ENCODE results near the gene C2orf76.

Gene C2orf76

GRCh38 chr2:119260646-119261492 is 105.8 kb downstream of the C2orf76 start:
- peaks cover 32% of the 10 kb centered on the region for H3K36me3 ChIP-seq (ENCODE audit: insufficient read depth, insufficient read length, low read length)
- no peak overlapping the region for H3K9ac ChIP-seq (ENCODE audit: insufficient read length, low read depth)
- H3K4me3 ChIP-seq (ENCODE audit: insufficient read length, low read depth): no peak overlapping the region
- no peaks in the 10 kb centered on the region for H3K27me3 ChIP-seq (ENCODE audit: insufficient read depth, insufficient read length)
- peaks cover 21% of the 10 kb centered on the region for H3K4me1 ChIP-seq (ENCODE audit: insufficient read depth, insufficient read length)
- H3K9me3 ChIP-seq (ENCODE audit: insufficient read depth, low read length): no peaks in the 10 kb centered on the region
- TF ChIP-seq YY1 (IDR thresholded peaks at IDR 0.05; ENCODE audit: insufficient read depth, insufficient read length) (no peak), SUZ12 (IDR thresholded peaks at IDR 0.05; ENCODE audit: extremely low read depth, insufficient read depth, insufficient read length) (no peak), ZNF274 (IDR thresholded peaks at IDR 0.05; ENCODE audit: low read depth, low read length) (no peak)
- DNase-seq (ENCODE audit: low read depth, low spot score): no peak

GRCh38 chr2:119259296-119259860 is 107.3 kb downstream of the C2orf76 start:
- peaks cover 26% of the 10 kb centered on the region for H3K4me1 ChIP-seq (ENCODE audit: insufficient read depth, insufficient read length)
- peaks cover 27% of the 10 kb centered on the region for H3K36me3 ChIP-seq (ENCODE audit: insufficient read depth, insufficient read length, low read length)
- H3K27me3 ChIP-seq (ENCODE audit: insufficient read depth, insufficient read length): no peaks in the 10 kb centered on the region
- no peak overlapping the region for H3K9ac ChIP-seq (ENCODE audit: insufficient read length, low read depth)
- H3K4me3 ChIP-seq (ENCODE audit: insufficient read length, low read depth): no peak overlapping the region
- no peak for DNase-seq (ENCODE audit: low read depth, low spot score)
- TF ChIP-seq ZNF274 (IDR thresholded peaks at IDR 0.05; ENCODE audit: low read depth, low read length): no peak
- TF ChIP-seq SUZ12 (IDR thresholded peaks at IDR 0.05; ENCODE audit: extremely low read depth, insufficient read depth, insufficient read length): no peak
- no peak for TF ChIP-seq YY1 (IDR thresholded peaks at IDR 0.05; ENCODE audit: insufficient read depth, insufficient read length)
- H3K9me3 ChIP-seq (ENCODE audit: insufficient read depth, low read length): no peaks in the 10 kb centered on the region

GRCh38 chr2:119257198-119257597 is 109.4 kb downstream of the C2orf76 start:
- Histone ChIP-seq H3K9me3 (ENCODE audit: insufficient read depth, low read length) (no peaks in the 10 kb centered on the region), H3K9ac (ENCODE audit: insufficient read length, low read depth) (no peak overlapping the region), H3K36me3 (ENCODE audit: insufficient read depth, insufficient read length, low read length) (peaks cover 26% of the 10 kb centered on the region), H3K27me3 (ENCODE audit: insufficient read depth, insufficient read length) (no peaks in the 10 kb centered on the region), H3K4me3 (ENCODE audit: insufficient read length, low read depth) (no peak overlapping the region), H3K4me1 (ENCODE audit: insufficient read depth, insufficient read length) (peaks cover 40% of the 10 kb centered on the region)
- DNase-seq (ENCODE audit: low read depth, low spot score): no peak
- no peak for TF ChIP-seq ZNF274 (IDR thresholded peaks at IDR 0.05; ENCODE audit: low read depth, low read length)
- no peak for TF ChIP-seq YY1 (IDR thresholded peaks at IDR 0.05; ENCODE audit: insufficient read depth, insufficient read length)
- TF ChIP-seq SUZ12 (IDR thresholded peaks at IDR 0.05; ENCODE audit: extremely low read depth, insufficient read depth, insufficient read length): no peak

DNA sequence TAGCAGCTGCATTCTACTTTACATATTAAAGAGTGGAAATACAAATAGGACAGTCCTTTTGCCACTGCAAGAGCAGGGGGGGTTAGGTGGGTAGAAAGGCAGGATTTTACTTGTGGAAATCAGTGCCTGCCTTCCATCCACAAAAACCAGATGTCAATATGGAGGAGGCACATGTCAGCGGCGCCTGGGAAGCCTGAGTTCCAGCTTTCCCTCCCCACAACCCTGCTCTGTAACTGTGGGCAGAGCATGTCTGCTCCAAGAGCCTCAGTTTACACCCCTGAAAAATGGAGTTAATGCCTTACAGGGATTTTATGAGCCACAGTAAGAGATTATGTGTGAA is 110.1 kb downstream of the C2orf76 start:
- Histone ChIP-seq H3K4me1 (ENCODE audit: insufficient read depth, insufficient read length) (peaks cover 44% of the 10 kb centered on the region), H3K4me3 (ENCODE audit: insufficient read length, low read depth) (no peak overlapping the region)
- TF ChIP-seq YY1 (IDR thresholded peaks at IDR 0.05; ENCODE audit: insufficient read depth, insufficient read length): no peak
- no peak for TF ChIP-seq ZNF274 (IDR thresholded peaks at IDR 0.05; ENCODE audit: low read depth, low read length)
- TF ChIP-seq SUZ12 (IDR thresholded peaks at IDR 0.05; ENCODE audit: extremely low read depth, insufficient read depth, insufficient read length): no peak

DNA sequence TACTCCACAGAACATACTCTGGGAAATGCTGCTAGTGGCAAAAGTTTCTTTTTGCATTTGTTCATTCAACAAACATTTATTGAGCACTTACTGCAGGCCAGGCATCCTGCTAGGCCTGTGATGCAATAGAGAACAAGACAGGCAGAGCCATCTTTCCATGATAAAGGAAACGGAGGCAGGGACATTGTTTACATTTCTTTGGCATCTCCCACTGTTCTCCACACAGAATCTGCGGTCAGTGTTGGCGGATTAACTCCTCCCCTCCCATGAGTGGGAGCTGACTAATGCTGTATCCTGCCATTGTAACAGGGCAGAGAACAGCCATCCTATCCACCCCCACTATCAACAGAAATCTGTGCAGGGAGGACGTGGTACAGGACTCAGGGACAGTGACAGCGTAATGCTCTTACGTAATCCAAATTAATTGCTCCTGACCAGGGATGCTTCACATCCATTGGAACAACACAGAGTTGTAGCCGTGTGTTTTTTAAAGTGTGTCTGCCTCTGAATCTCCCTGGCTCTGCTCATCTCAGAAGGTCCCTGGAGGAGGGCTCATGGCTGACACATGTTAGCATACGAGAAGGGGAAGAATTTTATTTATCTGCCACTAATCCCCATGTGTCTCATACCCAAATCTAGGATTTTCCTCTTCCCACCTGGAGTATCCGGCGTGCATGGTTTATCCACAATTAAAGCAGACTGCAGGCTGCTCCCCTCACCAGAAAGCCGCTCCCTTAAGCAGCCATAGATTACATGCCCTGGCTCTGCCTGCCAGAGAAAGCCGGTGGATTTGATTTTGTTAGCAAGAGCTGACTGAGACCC is 110.7 kb downstream of the C2orf76 start:
- H3K9ac ChIP-seq (ENCODE audit: insufficient read length, low read depth): peak overlapping the region; percentile 39
- DNase-seq (ENCODE audit: low read depth, low spot score): peak; percentile 77
- H3K36me3 ChIP-seq (ENCODE audit: insufficient read depth, insufficient read length, low read length): peaks cover 28% of the 10 kb centered on the region
- no peaks in the 10 kb centered on the region for H3K27me3 ChIP-seq (ENCODE audit: insufficient read depth, insufficient read length)
- H3K9me3 ChIP-seq (ENCODE audit: insufficient read depth, low read length): no peaks in the 10 kb centered on the region
- H3K4me1 ChIP-seq (ENCODE audit: insufficient read depth, insufficient read length): peaks cover 41% of the 10 kb centered on the region
- TF ChIP-seq YY1 (IDR thresholded peaks at IDR 0.05; ENCODE audit: insufficient read depth, insufficient read length) (peak; percentile 10), SUZ12 (IDR thresholded peaks at IDR 0.05; ENCODE audit: extremely low read depth, insufficient read depth, insufficient read length) (no peak)
- H3K4me3 ChIP-seq (ENCODE audit: insufficient read length, low read depth): no peak overlapping the region

More for the DNA sequence above, 110.1 kb downstream of the C2orf76 start:
- Histone ChIP-seq H3K36me3 (ENCODE audit: insufficient read depth, insufficient read length, low read length) (peaks cover 27% of the 10 kb centered on the region), H3K27me3 (ENCODE audit: insufficient read depth, insufficient read length) (no peaks in the 10 kb centered on the region), H3K9ac (ENCODE audit: insufficient read length, low read depth) (peak overlapping the region; percentile 39), H3K9me3 (ENCODE audit: insufficient read depth, low read length) (no peaks in the 10 kb centered on the region)
- no peak for DNase-seq (ENCODE audit: low read depth, low spot score)

DNA sequence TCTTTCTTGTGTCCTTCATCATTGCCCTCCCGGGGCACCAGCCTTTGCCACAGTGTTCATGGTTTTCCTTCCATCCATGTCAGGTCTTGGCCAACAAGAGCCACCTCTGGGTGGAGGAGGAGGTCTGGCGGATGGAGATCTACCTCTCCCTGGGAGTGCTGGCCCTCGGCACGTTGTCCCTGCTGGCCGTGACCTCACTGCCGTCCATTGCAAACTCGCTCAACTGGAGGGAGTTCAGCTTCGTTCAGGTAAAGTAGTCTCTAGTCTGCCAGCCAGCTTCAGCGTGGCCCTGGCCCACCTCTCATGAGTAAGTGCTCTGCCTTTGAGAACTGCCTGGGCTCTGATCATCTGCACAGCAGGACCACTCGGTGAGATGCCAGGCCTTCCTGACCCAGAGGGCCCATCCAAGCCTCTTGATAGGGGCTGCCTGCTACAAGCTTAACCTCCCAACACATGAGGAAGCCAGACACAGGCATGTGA is 112.0 kb downstream of the C2orf76 start:
- Histone ChIP-seq H3K4me1 (ENCODE audit: insufficient read depth, insufficient read length) (peaks cover 43% of the 10 kb centered on the region), H3K9me3 (ENCODE audit: insufficient read depth, low read length) (no peaks in the 10 kb centered on the region), H3K36me3 (ENCODE audit: insufficient read depth, insufficient read length, low read length) (peaks cover 39% of the 10 kb centered on the region), H3K27me3 (ENCODE audit: insufficient read depth, insufficient read length) (no peaks in the 10 kb centered on the region), H3K4me3 (ENCODE audit: insufficient read length, low read depth) (no peak overlapping the region), H3K9ac (ENCODE audit: insufficient read length, low read depth) (peak overlapping the region; percentile 12)
- TF ChIP-seq SUZ12 (IDR thresholded peaks at IDR 0.05; ENCODE audit: extremely low read depth, insufficient read depth, insufficient read length) (no peak), ZNF274 (IDR thresholded peaks at IDR 0.05; ENCODE audit: low read depth, low read length) (no peak)
- no peak for DNase-seq (ENCODE audit: low read depth, low spot score)
